K562 treated with DMSO at 1 percent for 48 hours (cell line): ENCODE measurements around the gene MYH9. TPM values are rescaled to one million over a fixed set of nuclear protein-coding genes. Genes with fewer than 3 reads are reported as not detected.

ENCODE experiments used
- total RNA-seq: library from RNA; unstranded; fragments of 300-600 nt; gene quantifications from 2 replicates; pipeline ENCODE4 v1.2.3, GENCODE V29; 2022; ENCODE audit warnings: low replicate concordance; ENCODE audit errors: extremely low read depth

The MYH9 gene
- 138 TPM in 1 of 2 replicates, not detected in the other for total RNA-seq

DNA sequence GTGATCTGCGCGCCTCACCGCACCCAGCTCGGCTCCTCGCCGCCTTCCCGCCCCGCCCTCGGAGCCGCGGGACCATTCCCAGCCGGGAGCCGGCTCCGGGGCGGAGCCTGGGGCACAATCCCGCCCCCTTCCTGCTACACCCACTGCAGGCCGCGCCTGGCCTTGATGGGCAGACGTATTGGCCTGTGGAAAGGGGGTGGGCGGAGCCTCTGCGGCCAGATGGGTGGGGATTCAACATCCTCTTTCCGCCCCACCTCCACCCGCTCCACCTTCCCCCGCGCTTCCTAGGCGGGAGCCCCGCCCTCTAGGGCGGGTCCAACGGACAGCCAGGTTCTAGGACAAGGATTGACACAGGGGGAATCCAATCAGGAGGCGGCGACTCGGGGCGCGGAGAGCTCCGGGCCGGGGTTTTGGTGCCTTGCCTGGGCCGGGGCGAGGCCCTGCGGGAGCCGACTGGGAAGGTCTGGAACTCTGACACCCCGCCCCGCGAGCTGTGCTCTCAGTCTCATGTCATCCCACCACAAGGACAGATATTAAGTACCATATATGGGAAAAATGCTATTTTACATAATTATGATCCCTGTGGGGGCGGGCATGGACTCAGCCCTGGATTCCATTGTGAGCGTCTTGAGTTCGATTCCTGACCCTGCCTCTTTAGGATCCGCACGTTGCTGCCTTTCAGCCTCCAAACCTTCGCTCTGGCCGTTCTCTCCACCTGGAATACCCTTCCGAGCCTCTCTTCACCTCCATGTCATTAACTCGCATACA is at the start of gene MYH9:
MYH9 (minus strand) TSS at position 9 of the 768 bp plus-strand sequence. CDS start 38,731 bp downstream, outside the sequence.

DNA sequence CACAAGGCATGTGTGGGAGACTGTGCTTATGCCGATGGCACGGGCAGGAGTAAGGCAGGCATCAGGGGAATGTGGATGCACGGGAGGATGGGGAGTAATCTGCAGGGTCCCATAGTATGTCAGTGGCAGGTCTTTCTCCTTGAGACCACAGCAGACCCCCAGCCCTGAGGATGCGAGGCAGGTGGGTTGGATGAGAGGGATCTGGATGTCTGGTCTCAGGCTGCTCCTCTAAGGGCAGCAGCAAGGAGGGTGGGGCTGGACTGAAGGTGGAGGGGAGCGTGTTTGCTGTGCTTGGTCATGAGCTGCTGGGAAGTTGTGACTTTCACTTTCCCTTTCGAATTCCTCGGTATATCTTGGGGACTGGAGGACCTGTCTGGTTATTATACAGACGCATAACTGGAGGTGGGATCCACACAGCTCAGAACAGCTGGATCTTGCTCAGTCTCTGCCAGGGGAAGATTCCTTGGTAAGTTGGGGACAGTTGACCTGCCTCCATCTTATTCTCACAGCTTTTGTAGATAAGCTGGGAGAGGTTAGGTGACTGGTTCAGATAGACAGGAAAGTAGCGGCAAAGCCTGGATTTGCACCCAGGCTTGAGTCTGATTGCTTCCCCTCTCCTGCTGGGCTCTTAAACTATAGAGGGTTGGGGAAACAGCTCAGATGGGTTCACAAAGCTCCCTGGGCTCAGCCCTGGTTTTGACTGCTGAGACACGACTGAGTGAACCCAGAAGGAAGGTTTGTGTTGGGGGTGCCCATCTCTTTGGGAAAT is 134.8 kb downstream of the MYH9 start, which contains the start of gene APOL1:
APOL1 (plus strand) TSS at position 380 of the 769 bp plus-strand sequence. CDS start 1,823 bp downstream, outside the sequence.

DNA sequence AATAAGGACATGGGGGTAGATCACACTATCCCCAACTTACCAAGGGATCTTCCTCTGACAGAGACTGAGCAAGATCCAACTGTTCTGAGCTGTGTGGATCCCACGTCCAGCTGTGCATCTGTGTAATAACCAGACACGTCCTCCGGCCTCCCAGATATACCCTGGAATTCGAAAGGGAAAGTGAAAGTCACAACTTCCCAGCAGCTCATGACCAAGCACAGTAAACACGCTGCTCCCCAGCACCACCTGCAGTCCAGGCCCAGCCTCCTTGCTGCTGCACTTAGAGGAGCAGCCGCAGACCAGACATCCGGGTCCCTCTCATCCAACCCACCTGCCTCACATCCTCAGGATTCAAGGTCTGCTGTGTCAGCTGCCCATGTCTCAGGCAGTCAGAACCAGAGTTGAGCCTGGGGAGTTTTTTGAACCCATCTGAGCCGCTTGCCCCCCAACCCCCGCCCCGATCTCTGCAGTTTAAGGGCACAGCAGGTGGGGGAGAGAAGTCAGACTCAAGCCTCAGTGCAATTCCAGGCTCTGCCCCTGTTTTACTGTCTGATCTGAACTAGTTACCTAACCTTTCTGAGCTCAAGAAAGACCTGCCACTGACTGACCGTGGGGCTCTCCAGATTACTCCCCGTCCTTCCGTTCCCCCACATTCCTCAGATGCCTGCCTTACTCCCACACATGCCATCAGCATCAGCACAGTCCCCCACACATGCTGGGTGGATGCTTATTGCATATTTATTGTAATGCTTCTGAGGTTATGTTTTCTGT is 148.2 kb downstream of the MYH9 start, which contains the start of gene APOL2:
APOL2 (minus strand) TSS at position 127 of the 771 bp plus-strand sequence. CDS start 6,365 bp downstream, outside the sequence.

Other genes starting within 250 kb of the MYH9 start
- gene APOL3, start 227.2 kb downstream of the MYH9 start, total RNA-seq = not detected in 2 replicates
- gene APOL4, start 186.2 kb downstream of the MYH9 start, total RNA-seq = not detected in 2 replicates
- not detected in 2 replicates for gene APOL2, start 148.4 kb downstream of the MYH9 start, total RNA-seq
- not detected in 2 replicates for gene APOL1, start 134.8 kb downstream of the MYH9 start, total RNA-seq
- not detected in 2 replicates for gene TXN2, start 93.7 kb upstream of the MYH9 start, total RNA-seq
- gene FOXRED2, start 119.1 kb upstream of the MYH9 start, total RNA-seq = not detected in 2 replicates
- gene EIF3D, start 141.2 kb upstream of the MYH9 start, total RNA-seq = not detected in 2 replicates